Activated B cell treated with CpG ODN at 0.5 μM for 24 hours (primary cell): ENCODE results near the gene POTEF. TPM values are rescaled to one million over a fixed set of nuclear protein-coding genes. Genes with fewer than 3 reads are reported as not detected.
"Not testable (repeated sequence)": the region's sequence is repeated elsewhere in the genome, so short reads cannot be mapped to it uniquely, and the experiment has no call there.

Experiments used
- ATAC-seq: fragments of 200-7000 bp; cut with Tn5 transposase; one replicate; pipeline ENCODE4 v1.10.0; 2021; ENCODE audit warnings: low read depth, mild to moderate bottlenecking, moderate library complexity
- CTCF ChIA-PET: fragments of 350-600 bp; sonication (Branson Sonifier 250); formaldehyde crosslinking; loops from one replicate; lab custom pipeline; 2021; ENCODE audit warnings: antibody characterized with exemption; lab: Charles Lee
- POLR2A ChIA-PET: fragments of 350-600 bp; sonication (Branson Sonifier 250); formaldehyde crosslinking; loops from one replicate; lab custom pipeline; 2021; ENCODE audit warnings: antibody characterized with exemption; lab: Charles Lee
- DNase-seq: peaks from one replicate; pipeline ENCODE4 v3.0.0; 2022
- H3K27ac Mint-ChIP-seq: one replicate; pipeline ENCODE4 v1.8.0; 2020; ENCODE audit warnings: mixed read lengths
- H3K27me3 Mint-ChIP-seq: one replicate; pipeline ENCODE4 v1.8.0; 2021; ENCODE audit warnings: mixed read lengths
- H3K36me3 Mint-ChIP-seq: one replicate; pipeline ENCODE4 v1.8.0; 2021; ENCODE audit warnings: low read depth, mixed read lengths
- H3K4me1 Mint-ChIP-seq: one replicate; pipeline ENCODE4 v1.8.0; 2021; ENCODE audit warnings: mixed read lengths
- H3K4me3 Mint-ChIP-seq: one replicate; pipeline ENCODE4 v1.8.0; 2020; ENCODE audit warnings: mild to moderate bottlenecking, mixed read lengths
- H3K9me3 Mint-ChIP-seq: one replicate; pipeline ENCODE4 v1.8.0; 2020; ENCODE audit warnings: mixed read lengths
- intact Hi-C: fragments of 100-400 bp; cut with micrococcal nuclease; formaldehyde crosslinking; loops from one replicate; pipeline ENCODE4 v1.15.1; 2024
- total RNA-seq: library from RNA; stranded (reverse); gene quantifications from 2 replicates; pipeline ENCODE4 v1.2.3, GENCODE V29; 2022

POTEF gene
- total RNA-seq, 1 donor from 2014 or later: not detected

DNA sequence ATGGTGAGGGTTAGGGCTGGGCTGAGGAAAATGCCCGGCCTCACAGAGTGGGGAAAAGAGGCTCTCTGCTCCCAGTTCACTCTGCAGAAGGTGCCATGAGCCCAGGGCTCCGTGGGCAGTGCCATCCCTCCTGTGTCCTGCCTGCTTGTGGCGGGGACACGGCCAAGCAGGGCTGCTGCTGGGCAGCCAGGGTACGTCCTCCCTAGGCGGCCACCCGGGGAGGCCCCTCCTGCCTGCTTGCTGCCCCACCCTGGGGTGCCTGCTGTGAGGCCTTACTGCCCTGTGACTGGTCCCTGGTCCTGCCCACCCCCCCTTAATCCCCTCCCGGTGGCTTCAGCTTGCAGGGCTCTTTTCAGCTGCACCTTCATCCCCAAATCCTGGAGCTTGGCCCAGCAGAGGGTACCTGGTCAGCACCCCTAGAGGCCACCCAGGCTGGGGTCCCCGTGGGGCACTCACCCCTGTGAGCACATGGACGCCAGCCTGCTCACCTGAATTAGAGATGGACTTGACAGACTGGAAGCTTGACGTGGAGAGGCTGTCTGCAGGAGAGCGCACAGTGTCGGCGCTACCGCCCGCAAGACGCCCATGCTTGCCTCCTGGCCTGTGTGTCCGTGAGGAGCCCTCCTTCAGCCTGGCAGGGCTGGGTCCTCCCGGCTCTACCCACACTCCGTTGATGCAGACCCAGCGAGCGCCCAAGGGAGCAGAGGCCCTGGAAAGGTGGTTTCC lies 12.8 kb upstream of the POTEF start:
- ATAC-seq, CTCF ChIA-PET, H3K9me3 Mint-ChIP-seq, H3K4me1 Mint-ChIP-seq, H3K4me3 Mint-ChIP-seq, H3K27ac Mint-ChIP-seq, intact Hi-C loops, DNase-seq, H3K36me3 Mint-ChIP-seq, POLR2A ChIA-PET: not testable (repeated sequence)
- peaks cover 12% of the 10 kb centered on the region for H3K27me3 Mint-ChIP-seq

GRCh38 chr2:130141002-130141401 lies 12.0 kb upstream of the POTEF start:
- H3K4me3 Mint-ChIP-seq, ATAC-seq, H3K27me3 Mint-ChIP-seq, CTCF ChIA-PET, intact Hi-C loops, DNase-seq, H3K4me1 Mint-ChIP-seq, H3K27ac Mint-ChIP-seq, H3K9me3 Mint-ChIP-seq, H3K36me3 Mint-ChIP-seq, POLR2A ChIA-PET: not testable (repeated sequence)

- ATAC-seq, H3K27me3 Mint-ChIP-seq, H3K4me1 Mint-ChIP-seq, H3K27ac Mint-ChIP-seq, CTCF ChIA-PET, H3K4me3 Mint-ChIP-seq, H3K36me3 Mint-ChIP-seq, H3K9me3 Mint-ChIP-seq, intact Hi-C loops, DNase-seq, POLR2A ChIA-PET: not testable (repeated sequence)
These were observed 11.5 kb upstream of the POTEF start for GRCh38 chr2:130140516-130140915.

- ATAC-seq, H3K27me3 Mint-ChIP-seq, H3K27ac Mint-ChIP-seq, H3K36me3 Mint-ChIP-seq, POLR2A ChIA-PET, H3K9me3 Mint-ChIP-seq, H3K4me3 Mint-ChIP-seq, CTCF ChIA-PET, H3K4me1 Mint-ChIP-seq, DNase-seq, intact Hi-C loops: not testable (repeated sequence)
These were observed 10.6 kb upstream of the POTEF start for GRCh38 chr2:130139331-130140280.

DNA sequence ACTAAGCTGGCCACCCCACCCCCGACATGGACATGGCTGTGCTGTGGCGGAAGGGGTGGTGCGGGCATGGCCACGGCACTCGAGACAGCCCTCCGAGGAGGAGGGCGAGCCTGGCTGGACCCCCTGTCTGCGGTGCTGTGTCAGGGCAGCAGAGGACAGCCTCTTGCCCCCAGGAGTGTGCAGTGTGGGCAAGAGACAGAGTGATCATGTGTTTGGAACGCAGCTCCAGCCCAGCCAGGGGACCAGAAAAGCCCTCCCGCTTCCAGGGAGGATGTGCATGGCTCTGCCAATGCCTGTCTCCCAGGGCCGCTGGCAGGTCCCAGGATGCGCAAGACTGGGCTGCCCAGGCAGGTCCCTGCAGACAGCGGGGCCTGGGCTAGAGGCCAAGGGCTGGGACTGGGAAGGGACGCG lies 9.8 kb upstream of the POTEF start:
- H3K27me3 Mint-ChIP-seq, POLR2A ChIA-PET, intact Hi-C loops: not testable (repeated sequence)

GRCh38 chr2:130138326-130138725 lies 9.3 kb upstream of the POTEF start:
- CTCF ChIA-PET, H3K27ac Mint-ChIP-seq, H3K4me3 Mint-ChIP-seq, H3K27me3 Mint-ChIP-seq, H3K4me1 Mint-ChIP-seq, ATAC-seq, intact Hi-C loops, H3K36me3 Mint-ChIP-seq, POLR2A ChIA-PET, H3K9me3 Mint-ChIP-seq, DNase-seq: not testable (repeated sequence)

More for the DNA sequence above, 9.8 kb upstream of the POTEF start:
- H3K27ac Mint-ChIP-seq, CTCF ChIA-PET, DNase-seq, H3K36me3 Mint-ChIP-seq, ATAC-seq, H3K4me1 Mint-ChIP-seq, H3K4me3 Mint-ChIP-seq, H3K9me3 Mint-ChIP-seq: not testable (repeated sequence)

GRCh38 chr2:130137118-130137517 lies 8.1 kb upstream of the POTEF start:
- DNase-seq, H3K4me1 Mint-ChIP-seq, CTCF ChIA-PET, H3K27ac Mint-ChIP-seq, H3K9me3 Mint-ChIP-seq, H3K27me3 Mint-ChIP-seq, H3K4me3 Mint-ChIP-seq, intact Hi-C loops, POLR2A ChIA-PET, ATAC-seq, H3K36me3 Mint-ChIP-seq: not testable (repeated sequence)

GRCh38 chr2:130136546-130136945 lies 7.5 kb upstream of the POTEF start:
- H3K36me3 Mint-ChIP-seq, CTCF ChIA-PET, DNase-seq, intact Hi-C loops, ATAC-seq, H3K27ac Mint-ChIP-seq, H3K4me3 Mint-ChIP-seq, H3K4me1 Mint-ChIP-seq, H3K9me3 Mint-ChIP-seq, POLR2A ChIA-PET, H3K27me3 Mint-ChIP-seq: not testable (repeated sequence)
